Smooth muscle cell of the brain vasculature (primary cell): ENCODE results near the gene PGGHG.
"Not testable (repeated sequence)": the region's sequence is repeated elsewhere in the genome, so short reads cannot be mapped to it uniquely, and the experiment has no call there.

Experiments
- DNase-seq: peaks from one replicate; pipeline ENCODE4 v3.0.0-alpha.2; 2012; ENCODE audit warnings: low read depth, low spot score

Gene PGGHG

GRCh38 chr11:329886-330253, 40.9 kb downstream of the PGGHG start:
- DNase-seq, result no peak

- DNase-seq, result no peak
Measured at GRCh38 chr11:330307-330693, 41.4 kb downstream of the PGGHG start.

- no peak for DNase-seq
Measured at GRCh38 chr11:330694-331357, 41.9 kb downstream of the PGGHG start.

GRCh38 chr11:331358-332060, 42.6 kb downstream of the PGGHG start:
- no peak for DNase-seq

DNA sequence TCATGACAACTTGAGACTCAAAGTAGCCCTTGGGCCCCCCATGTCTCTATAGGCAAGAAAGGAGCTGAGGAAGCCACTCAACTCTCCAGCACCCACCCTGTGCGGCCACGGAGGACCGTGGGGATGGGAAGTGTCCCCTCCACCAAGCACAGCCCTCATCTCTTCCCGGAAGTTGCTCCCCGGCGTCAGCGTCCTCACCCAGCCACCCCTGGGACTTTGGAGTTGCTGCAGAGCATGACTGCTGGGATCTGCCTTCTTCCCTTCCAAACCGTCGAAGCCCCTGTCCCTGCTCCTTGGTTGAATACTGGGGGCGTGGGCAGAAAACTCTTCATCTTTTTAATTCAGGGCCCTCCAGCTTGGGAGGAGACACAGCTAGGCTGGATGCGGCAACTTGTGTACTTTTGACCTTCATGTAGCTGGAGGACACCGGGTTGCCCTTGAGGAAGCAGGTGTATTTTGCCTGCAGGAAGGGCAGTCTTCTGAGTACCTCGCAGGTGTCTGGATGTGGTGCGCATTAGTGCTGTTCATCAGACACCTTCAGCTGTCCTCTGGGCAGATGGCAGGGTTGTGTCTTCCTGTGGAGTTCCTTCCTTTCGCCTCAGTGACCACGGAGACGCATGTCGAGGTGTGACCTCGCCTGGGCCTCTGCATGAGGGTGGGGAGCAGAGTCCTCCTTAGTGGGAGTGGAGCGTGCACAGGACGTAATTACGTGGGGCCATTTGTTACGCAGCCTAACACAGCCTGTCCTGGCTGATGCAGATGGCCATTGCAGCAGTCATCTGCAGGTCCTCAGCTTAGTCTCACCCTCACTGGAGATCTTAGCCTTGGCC, 43.9 kb downstream of the PGGHG start:
- no peak for DNase-seq

DNA sequence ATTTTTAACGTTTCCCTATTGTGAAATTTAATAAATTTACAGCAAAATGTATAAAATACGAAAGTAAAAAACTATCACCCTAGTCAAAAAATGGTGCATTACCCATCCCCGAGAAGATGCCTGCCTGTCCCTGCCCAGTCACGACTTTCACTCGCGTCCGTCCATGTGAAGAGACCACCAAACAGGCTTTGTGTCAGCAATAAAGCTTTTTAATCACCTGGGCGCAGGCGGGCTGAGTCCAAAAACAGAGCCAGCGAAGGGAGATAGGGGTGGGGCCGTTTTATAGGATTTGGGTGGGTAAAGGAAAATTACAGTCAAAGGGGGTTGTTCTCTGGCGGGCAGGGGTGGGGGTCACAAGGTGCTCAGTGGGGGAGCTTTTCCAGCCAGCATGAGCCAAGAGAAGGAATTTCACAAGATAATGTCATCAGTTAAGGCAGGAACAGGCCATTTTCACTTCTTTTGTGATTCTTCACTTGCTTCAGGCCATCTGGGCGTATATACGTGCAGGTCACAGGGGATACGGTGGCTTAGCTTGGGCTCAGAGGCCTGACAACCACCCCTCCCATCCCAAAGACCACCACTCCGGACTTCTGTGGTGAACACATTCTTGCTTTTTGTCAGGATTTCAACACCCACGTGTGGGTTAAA, 44.8 kb downstream of the PGGHG start:
- DNase-seq, result not testable (repeated sequence)

DNA sequence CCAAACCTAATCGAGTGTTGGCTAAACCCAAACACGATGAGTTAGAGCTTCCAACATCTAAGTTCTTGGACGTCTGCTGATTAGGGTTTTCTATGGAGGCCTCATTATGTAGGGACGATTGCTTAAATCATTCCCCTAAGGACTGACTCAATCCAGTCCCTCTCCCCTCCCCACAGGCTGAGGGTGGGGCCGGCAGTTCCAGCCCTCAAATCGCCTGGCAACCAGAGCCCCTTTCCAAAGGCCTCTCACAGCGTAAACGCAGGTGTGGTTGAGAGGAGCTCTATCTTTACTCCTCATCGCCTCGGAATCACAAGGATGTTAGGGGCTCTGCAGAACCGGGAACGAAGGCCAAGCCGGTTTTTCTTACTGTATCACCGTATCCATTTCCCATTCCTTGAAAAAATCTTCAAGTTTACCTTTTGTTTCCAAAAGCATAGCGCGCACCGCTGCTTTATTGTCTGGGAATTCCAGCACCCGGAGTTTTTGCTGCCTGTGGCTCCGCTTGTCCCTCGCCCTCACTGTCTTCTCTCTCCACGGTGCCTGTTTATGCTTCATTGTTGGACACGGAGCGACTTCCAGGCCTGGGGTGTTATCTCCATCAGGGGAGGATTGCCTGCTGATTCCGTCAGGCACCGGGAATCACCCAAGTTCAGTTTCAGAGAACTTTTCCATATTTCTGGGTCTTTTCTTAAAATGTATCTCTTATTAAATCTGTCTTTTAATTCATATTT, 45.5 kb downstream of the PGGHG start:
- DNase-seq, result no peak

- DNase-seq, result peak; percentile 78
Measured at GRCh38 chr11:335779-336658, 47.1 kb downstream of the PGGHG start.

- no peak for DNase-seq
Measured at GRCh38 chr11:336659-337198, 47.8 kb downstream of the PGGHG start.

DNA sequence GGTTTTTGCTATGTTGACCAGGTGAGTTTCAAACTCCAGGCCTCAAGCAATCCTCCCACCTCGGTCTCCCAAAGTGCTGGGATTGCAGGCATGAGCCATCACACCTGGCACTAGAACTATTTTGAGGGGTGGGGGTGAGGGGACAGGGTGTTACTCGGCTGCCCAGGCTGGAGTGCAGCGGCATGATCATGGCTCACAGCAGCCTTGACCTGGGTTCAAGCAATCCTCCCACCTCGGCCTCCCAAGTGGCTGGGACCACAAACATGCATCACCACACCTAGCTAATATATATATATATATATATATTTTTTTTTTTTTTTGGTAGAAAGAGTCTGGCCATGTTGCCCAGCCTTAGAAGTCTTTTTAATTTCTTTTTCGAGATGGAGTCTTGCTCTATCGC, 48.8 kb downstream of the PGGHG start:
- DNase-seq, result no peak

- no peak for DNase-seq
Measured at GRCh38 chr11:339963-340362, 51.0 kb downstream of the PGGHG start.

GRCh38 chr11:340539-341512, 51.9 kb downstream of the PGGHG start:
- no peak for DNase-seq

GRCh38 chr11:342328-342727, 53.4 kb downstream of the PGGHG start:
- DNase-seq, result no peak

- no peak for DNase-seq
Measured at GRCh38 chr11:344836-345578, 56.1 kb downstream of the PGGHG start.
